K562 (cell line): Measurements from ENCODE around the gene ARHGAP4. TPM values are rescaled to one million over a fixed set of nuclear protein-coding genes. Genes with fewer than 3 reads are reported as not detected.

ENCODE experiments used
- ARID2 ChIP-seq: fragments of 450-650 bp; IDR thresholded peaks from 2 replicates; pipeline ENCODE4 v1.6.1; 2017; ENCODE audit warnings: antibody characterized with exemption, mild to moderate bottlenecking
- CEBPG ChIP-seq, 3 experiments: fragments of 200-800 bp in 1 of 3; sonication (Bioruptor generic) in 1 of 3; sonication (generic) in 1 of 3; formaldehyde crosslinking in 1 of 3; IDR thresholded peaks in 2 of 3; conservative IDR thresholded peaks in 1 of 3; 2 replicates each; pipeline versions ENCODE4 v1.6.1 to v1.8.0; 2016 to 2022; ENCODE audit warnings: missing compliant biosample characterization in 2 of 3, missing genetic modification characterization in 2 of 3, mild to moderate bottlenecking in 1 of 3, missing genetic modification reagents in 1 of 3
- CHD1 ChIP-seq: fragments of 200-600 bp; sonication (generic); IDR thresholded peaks from one replicate; pipeline ENCODE4 v1.6.1; 2012; ENCODE audit warnings: mild to moderate bottlenecking, moderate library complexity, low read length, inconsistent platforms
- CHD4 ChIP-seq: fragments of 200-600 bp; sonication (generic); IDR thresholded peaks from 3 replicates; pipeline ENCODE4 v1.6.1; 2012; ENCODE audit warnings: low read depth, mild to moderate bottlenecking, mixed read lengths, low read length, inconsistent platforms; ENCODE audit not compliant: insufficient read depth, insufficient replicate concordance, poor library complexity, severe bottlenecking
- HNRNPH1 ChIP-seq: fragments of 200-400 bp; formaldehyde crosslinking; optimal IDR thresholded peaks from 2 replicates; pipeline ENCODE3; 2017; ENCODE audit warnings: low read depth, mild to moderate bottlenecking, low read length, moderate library complexity
- KAT7 ChIP-seq: sonication (generic); formaldehyde crosslinking; IDR thresholded peaks from 2 replicates; pipeline ENCODE4 v1.8.0; 2022; ENCODE audit warnings: missing genetic modification reagents, mild to moderate bottlenecking, borderline replicate concordance
- L3MBTL2 ChIP-seq: fragments of 450-650 bp; IDR thresholded peaks from 2 replicates; pipeline ENCODE4 v1.6.1; 2016; ENCODE audit warnings: mild to moderate bottlenecking, moderate library complexity
- MED1 ChIP-seq: sonication (generic); formaldehyde crosslinking; IDR thresholded peaks from 2 replicates; pipeline ENCODE4 v1.8.1; 2023; ENCODE audit warnings: missing genetic modification reagents, borderline replicate concordance
- MEIS2 ChIP-seq: fragments of 450-650 bp; IDR thresholded peaks from 2 replicates; pipeline ENCODE4 v1.6.1; 2014; ENCODE audit warnings: mild to moderate bottlenecking; ENCODE audit not compliant: partially characterized antibody
- MTF1 ChIP-seq: fragments of 250-450 bp; sonication (Bioruptor Pico); IDR thresholded peaks from 2 replicates; pipeline ENCODE4 v1.9.0; 2021; ENCODE audit warnings: moderate library complexity, mild to moderate bottlenecking, inconsistent platforms, borderline replicate concordance
- TCFL5 ChIP-seq: fragments of 250-450 bp; sonication (Bioruptor Pico); conservative IDR thresholded peaks from 2 replicates; pipeline ENCODE4 v1.6.1; 2021; ENCODE audit warnings: mild to moderate bottlenecking, moderate library complexity, matching md5 sums
- THRB ChIP-seq: fragments of 450-650 bp; formaldehyde crosslinking; conservative IDR thresholded peaks from 2 replicates; pipeline ENCODE4 v1.4.0; 2022; ENCODE audit warnings: mild to moderate bottlenecking, missing genetic modification characterization
- XRCC3 ChIP-seq: fragments of 450-650 bp; IDR thresholded peaks from 2 replicates; pipeline ENCODE4 v1.6.1; 2017; ENCODE audit warnings: mild to moderate bottlenecking, moderate library complexity
- ZNF280A ChIP-seq: fragments of 450-650 bp; IDR thresholded peaks from 2 replicates; pipeline ENCODE4 v1.6.1; 2018; ENCODE audit warnings: mild to moderate bottlenecking, low read depth; ENCODE audit not compliant: partially characterized antibody
- ZNF740 ChIP-seq, 3 experiments: fragments of 200-800 bp in 1 of 3; sonication (Bioruptor generic) in 1 of 3; sonication (generic) in 1 of 3; formaldehyde crosslinking in 1 of 3; IDR thresholded peaks; 2 replicates each; pipeline versions ENCODE4 v1.6.1 to v1.8.0; 2016 to 2022; ENCODE audit warnings: mild to moderate bottlenecking in 2 of 3, missing compliant biosample characterization in 2 of 3, missing genetic modification characterization in 2 of 3, missing genetic modification reagents in 1 of 3
- polyA plus RNA-seq, 8 experiments: library from polyadenylated mRNA; depleted of rRNA in 4 of 8; stranded (reverse) in 5 of 8; unstranded in 3 of 8; fragments of >200 nt; fragmentation: Nextera tagmentation in 2 of 8; fragmentation: Illumina TruSeq in 1 of 8; extraction: Ambion mirVana in 2 of 8; extraction: Trizol in 1 of 8; gene quantifications; 2 replicates each; pipeline versions ENCODE4 v1.2.1 to v1.2.3, GENCODE V29; 2011 to 2014; ENCODE audit warnings: inconsistent platforms in 1 of 8, missing spikeins in 1 of 8
- total RNA-seq, 7 experiments: library from RNA; depleted of rRNA in 6 of 7; stranded (reverse); fragments of >200 nt in 6 of 7; fragmentation: Illumina TruSeq in 2 of 7; extraction: Trizol in 2 of 7; gene quantifications; 2 replicates each; pipeline versions ENCODE4 v1.2.1 to v1.2.3, GENCODE V29; 2011 to 2021; ENCODE audit warnings: low replicate concordance in 1 of 7
- TF ChIP-seq, protein P1 (sequence below): fragments of 450-650 bp; IDR thresholded peaks from 2 replicates; pipeline ENCODE4 v1.6.1; 2014; ENCODE audit warnings: low read depth, mild to moderate bottlenecking, moderate library complexity, borderline replicate concordance
- TF ChIP-seq, protein P2 (sequence below): fragments of 450-650 bp; formaldehyde crosslinking; IDR thresholded peaks from 2 replicates; pipeline ENCODE4 v1.4.0; 2020; ENCODE audit warnings: mild to moderate bottlenecking, moderate library complexity

ARHGAP4 gene
- total and polyA plus RNA-seq, 9 of the 15 experiments (the other 6 are each of a cell fraction or from before 2014, with no cell fraction given): 0.30 to 81.8 (median 13.5) TPM

- TF ChIP-seq THRB (CRISPR knock-in tag) (peak; percentile 94), XRCC3 (no peak), CEBPG (CRISPR knock-in tag; IDR thresholded peaks at IDR 0.05) (peak; percentile 65; the same call in 1 of the 2 replicates), CEBPG (tag; conservative IDR thresholded peaks at IDR 0.05 in 1 of 2, IDR thresholded peaks at IDR 0.05 in 1 of 2) (peak; percentile 40 to 56), L3MBTL2 (0 out of 2 replicates have a peak, but pooled peaks have one; percentile 20), HNRNPH1 (no peak), MEIS2 (no peak), ARID2 (no peak), KAT7 (no peak), CHD4 (no peak), ZNF280A (no peak), CHD1 (no peak), TCFL5 (no peak), ZNF740 (CRISPR knock-in tag; IDR thresholded peaks at IDR 0.05) (peak; percentile 65; the same call in 1 of the 2 replicates), ZNF740 (tag; IDR thresholded peaks at IDR 0.05) (no peak), MTF1 (CRISPR knock-in tag) (no peak), MED1 (no peak)
- TF ChIP-seq, protein P1, sequence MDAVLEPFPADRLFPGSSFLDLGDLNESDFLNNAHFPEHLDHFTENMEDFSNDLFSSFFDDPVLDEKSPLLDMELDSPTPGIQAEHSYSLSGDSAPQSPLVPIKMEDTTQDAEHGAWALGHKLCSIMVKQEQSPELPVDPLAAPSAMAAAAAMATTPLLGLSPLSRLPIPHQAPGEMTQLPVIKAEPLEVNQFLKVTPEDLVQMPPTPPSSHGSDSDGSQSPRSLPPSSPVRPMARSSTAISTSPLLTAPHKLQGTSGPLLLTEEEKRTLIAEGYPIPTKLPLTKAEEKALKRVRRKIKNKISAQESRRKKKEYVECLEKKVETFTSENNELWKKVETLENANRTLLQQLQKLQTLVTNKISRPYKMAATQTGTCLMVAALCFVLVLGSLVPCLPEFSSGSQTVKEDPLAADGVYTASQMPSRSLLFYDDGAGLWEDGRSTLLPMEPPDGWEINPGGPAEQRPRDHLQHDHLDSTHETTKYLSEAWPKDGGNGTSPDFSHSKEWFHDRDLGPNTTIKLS: no peak
- TF ChIP-seq, protein P2, sequence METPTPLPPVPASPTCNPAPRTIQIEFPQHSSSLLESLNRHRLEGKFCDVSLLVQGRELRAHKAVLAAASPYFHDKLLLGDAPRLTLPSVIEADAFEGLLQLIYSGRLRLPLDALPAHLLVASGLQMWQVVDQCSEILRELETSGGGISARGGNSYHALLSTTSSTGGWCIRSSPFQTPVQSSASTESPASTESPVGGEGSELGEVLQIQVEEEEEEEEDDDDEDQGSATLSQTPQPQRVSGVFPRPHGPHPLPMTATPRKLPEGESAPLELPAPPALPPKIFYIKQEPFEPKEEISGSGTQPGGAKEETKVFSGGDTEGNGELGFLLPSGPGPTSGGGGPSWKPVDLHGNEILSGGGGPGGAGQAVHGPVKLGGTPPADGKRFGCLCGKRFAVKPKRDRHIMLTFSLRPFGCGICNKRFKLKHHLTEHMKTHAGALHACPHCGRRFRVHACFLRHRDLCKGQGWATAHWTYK (CRISPR knock-in tag): no peak
Observed at GRCh38 chrX:153900831-153901752, 25.0 kb downstream of the ARHGAP4 start (continued).
